Inferior parietal cortex (tissue), 1 donor: Measurements from ENCODE around the gene CNKSR1.
A peak's percentile ranks its signal among the peaks of the same experiment; 100 is the strongest.

Experiments used
- DNase-seq: peaks from one replicate; pipeline ENCODE4 v3.0.0-alpha.2; 2016; ENCODE audit errors: extremely low spot score

Gene CNKSR1

GRCh38 chr1:26184086-26184485 is 6.8 kb downstream of the CNKSR1 start:
- no peak for DNase-seq

- no peak for DNase-seq
These were observed 7.6 kb downstream of the CNKSR1 start for GRCh38 chr1:26184883-26185282.

GRCh38 chr1:26187882-26188281 is 10.6 kb downstream of the CNKSR1 start:
- no peak for DNase-seq

- no peak for DNase-seq
These were observed 11.2 kb downstream of the CNKSR1 start for GRCh38 chr1:26188477-26188876.

GRCh38 chr1:26189331-26189730 is 12.0 kb downstream of the CNKSR1 start:
- DNase-seq: no peak

GRCh38 chr1:26189751-26190275 is 12.5 kb downstream of the CNKSR1 start:
- no peak for DNase-seq

GRCh38 chr1:26190373-26190987 is 13.2 kb downstream of the CNKSR1 start, which contains the start of gene CATSPER4:
Gene CATSPER4, plus strand, starts transcription at chr1:26190602. Its CDS starts 26 bp downstream, at chr1:26190628.
- peak; percentile 20 for DNase-seq

- DNase-seq: no peak
These were observed 14.4 kb downstream of the CNKSR1 start for GRCh38 chr1:26191739-26192138.

GRCh38 chr1:26195805-26196204 is 18.5 kb downstream of the CNKSR1 start:
- no peak for DNase-seq

- no peak for DNase-seq
These were observed 20.0 kb downstream of the CNKSR1 start for GRCh38 chr1:26197301-26197700.

- DNase-seq: no peak
These were observed 20.5 kb downstream of the CNKSR1 start for GRCh38 chr1:26197813-26198212.

GRCh38 chr1:26200413-26200812 is 23.1 kb downstream of the CNKSR1 start:
- no peak for DNase-seq

- DNase-seq: no peak
These were observed 26.5 kb downstream of the CNKSR1 start for GRCh38 chr1:26203642-26204318.

- no peak for DNase-seq
These were observed 33.0 kb downstream of the CNKSR1 start for GRCh38 chr1:26210147-26210870.

- no peak for DNase-seq
These were observed 35.4 kb downstream of the CNKSR1 start for GRCh38 chr1:26212726-26213125.

GRCh38 chr1:26213335-26213905 is 36.1 kb downstream of the CNKSR1 start:
- DNase-seq: no peak

- DNase-seq: no peak
These were observed 38.0 kb downstream of the CNKSR1 start for GRCh38 chr1:26215246-26215645.

GRCh38 chr1:26218906-26219494 is 41.7 kb downstream of the CNKSR1 start:
- no peak for DNase-seq

- no peak for DNase-seq
These were observed 43.1 kb downstream of the CNKSR1 start for GRCh38 chr1:26220199-26220912.

- no peak for DNase-seq
These were observed 43.8 kb downstream of the CNKSR1 start for GRCh38 chr1:26221094-26221493.

GRCh38 chr1:26224606-26225005 is 47.3 kb downstream of the CNKSR1 start:
- no peak for DNase-seq
